Left renal cortex interstitium (tissue), 4 donors: Measurements from ENCODE around the gene TNRC6B. TPM values are rescaled to one million over a fixed set of nuclear protein-coding genes. Genes with fewer than 3 reads are reported as not detected.
"Not testable (repeated sequence)": the region's sequence is repeated elsewhere in the genome, so short reads cannot be mapped to it uniquely, and the experiment has no call there.

Experiments used
- DNase-seq, 4 donors: peaks; one replicate each; pipeline ENCODE4 v3.0.0-alpha.2; 2013; ENCODE audit warnings: low read depth in 4 of 4, low spot score in 2 of 4, missing footprints in 1 of 4
- polyA plus RNA-seq, 4 donors: library from polyadenylated mRNA; unstranded; fragments of 120-200 nt; gene quantifications; one replicate each; pipeline ENCODE4 v1.2.1, GENCODE V29; 2013; ENCODE audit not compliant: insufficient read length in 4 of 4

The TNRC6B gene
- polyA plus RNA-seq, 4 donors = 10.6 to 16.6 (median 13.8) TPM

GRCh38 chr22:40206561-40206960, 28.8 kb downstream of the TNRC6B start:
- DNase-seq = no peak

GRCh38 chr22:40210818-40211217, 33.1 kb downstream of the TNRC6B start:
- no peak for DNase-seq

- no peak for DNase-seq
Observed at GRCh38 chr22:40211476-40212054, 33.8 kb downstream of the TNRC6B start.

GRCh38 chr22:40212121-40212520, 34.4 kb downstream of the TNRC6B start:
- no peak for DNase-seq

- DNase-seq = no peak
Observed at GRCh38 chr22:40213478-40213877, 35.8 kb downstream of the TNRC6B start.

GRCh38 chr22:40215266-40215665, 37.5 kb downstream of the TNRC6B start:
- no peak for DNase-seq

GRCh38 chr22:40216041-40216756, 38.5 kb downstream of the TNRC6B start:
- no peak for DNase-seq

GRCh38 chr22:40218152-40218551, 40.4 kb downstream of the TNRC6B start:
- no peak for DNase-seq

- no peak for DNase-seq
Observed at GRCh38 chr22:40218723-40219294, 41.1 kb downstream of the TNRC6B start.

GRCh38 chr22:40220316-40221054, 42.8 kb downstream of the TNRC6B start:
- DNase-seq = no peak

GRCh38 chr22:40221055-40221414, 43.3 kb downstream of the TNRC6B start:
- DNase-seq = no peak

GRCh38 chr22:40222979-40223378, 45.3 kb downstream of the TNRC6B start:
- DNase-seq = not testable (repeated sequence)

GRCh38 chr22:40224702-40225101, 47.0 kb downstream of the TNRC6B start:
- no peak for DNase-seq

GRCh38 chr22:40226620-40227019, 48.9 kb downstream of the TNRC6B start:
- no peak for DNase-seq

- DNase-seq = no peak
Observed at GRCh38 chr22:40231618-40232313, 54.0 kb downstream of the TNRC6B start.

GRCh38 chr22:40232624-40233023, 54.9 kb downstream of the TNRC6B start:
- DNase-seq = no peak

- no peak for DNase-seq
Observed at GRCh38 chr22:40233886-40234285, 56.2 kb downstream of the TNRC6B start.

GRCh38 chr22:40234658-40235057, 56.9 kb downstream of the TNRC6B start:
- no peak for DNase-seq

- DNase-seq = no peak
Observed at GRCh38 chr22:40235308-40235707, 57.6 kb downstream of the TNRC6B start.

GRCh38 chr22:40236131-40236665, 58.5 kb downstream of the TNRC6B start:
- DNase-seq = no peak

GRCh38 chr22:40237241-40237640, 59.5 kb downstream of the TNRC6B start:
- DNase-seq = no peak
